Amygdala (tissue), 56 donors: Measurements from ENCODE around the gene SSX2.
"Not testable (repeated sequence)": the region's sequence is repeated elsewhere in the genome, so short reads cannot be mapped to it uniquely, and the experiment has no call there.

Experiments
- DNase-seq, 56 donors: peaks; one replicate each; lab custom pipeline; 2025; lab: John Stamatoyannopoulos, UW

Gene SSX2

GRCh38 chrX:52707078-52707477, at the start of gene SSX2:
Gene SSX2 (minus strand): TSS chrX:52707178. CDS start chrX:52705749, 1,429 bp downstream.
- DNase-seq: not testable (repeated sequence)

DNA sequence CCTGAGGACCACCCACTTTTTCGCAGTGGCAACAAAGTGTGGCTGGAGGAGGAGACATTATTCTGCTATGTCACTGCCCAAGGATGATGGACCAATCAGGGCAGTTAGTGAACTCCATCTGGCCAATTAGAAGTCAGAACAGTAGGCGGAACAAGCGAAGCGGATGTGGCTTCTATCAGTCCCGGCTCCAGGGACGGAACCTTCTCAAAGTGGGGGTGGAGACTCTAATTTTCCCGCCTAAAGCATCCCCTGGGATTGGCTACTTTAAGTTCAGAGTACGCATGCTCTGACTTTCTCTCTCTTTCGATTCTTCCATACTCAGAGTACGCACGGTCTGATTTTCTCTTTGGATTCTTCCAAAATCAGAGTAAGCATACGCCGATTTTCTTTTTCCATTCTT, 44.0 kb upstream of the SSX2 start, which contains the start of gene SSX2B:
TSS of gene SSX2B (plus strand) at position 301 of the 400 bp plus-strand sequence. CDS start 1,429 bp downstream, outside the sequence.
- DNase-seq: not testable (repeated sequence)

DNA sequence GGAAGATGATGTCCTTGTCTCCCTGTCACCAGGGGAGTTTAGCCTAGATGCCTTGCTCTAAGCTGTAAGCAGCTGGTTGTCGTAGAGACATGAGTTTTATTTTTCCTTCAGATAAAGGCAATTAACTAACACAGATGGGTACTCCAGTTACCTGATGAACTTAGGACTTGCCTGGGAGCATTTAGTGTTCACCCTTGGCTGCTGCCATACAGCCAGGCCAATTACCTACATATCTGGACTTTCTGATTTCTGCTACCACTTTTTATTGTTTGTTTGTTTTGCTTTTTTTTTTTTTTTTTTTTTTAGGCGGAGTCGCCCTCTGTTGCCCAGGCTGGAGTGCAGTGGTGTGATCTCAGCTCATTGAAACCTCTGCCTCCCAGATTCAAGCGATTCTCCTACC, 14.9 kb downstream of the SSX2 start:
- not testable (repeated sequence) for DNase-seq

DNA sequence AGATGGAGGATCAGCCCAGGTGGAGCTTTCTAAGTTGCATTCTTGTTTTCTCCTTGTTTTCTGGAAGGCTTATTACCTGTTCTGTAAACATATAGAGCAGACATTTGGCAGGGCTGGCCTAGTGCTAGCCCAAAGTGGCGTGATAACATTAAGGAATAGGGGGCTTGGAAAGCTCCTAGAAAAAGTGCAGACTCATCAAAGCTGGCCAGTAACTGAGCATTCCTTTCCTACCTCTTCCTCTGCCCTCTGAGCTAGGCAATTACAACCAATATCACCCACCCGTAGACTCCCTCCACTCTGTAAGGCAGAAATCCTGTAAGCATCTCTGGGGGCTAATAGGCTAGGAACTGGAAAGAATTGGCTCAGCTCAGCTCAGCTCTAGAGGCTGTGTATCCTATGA, 44.8 kb downstream of the SSX2 start:
- DNase-seq: not testable (repeated sequence)

DNA sequence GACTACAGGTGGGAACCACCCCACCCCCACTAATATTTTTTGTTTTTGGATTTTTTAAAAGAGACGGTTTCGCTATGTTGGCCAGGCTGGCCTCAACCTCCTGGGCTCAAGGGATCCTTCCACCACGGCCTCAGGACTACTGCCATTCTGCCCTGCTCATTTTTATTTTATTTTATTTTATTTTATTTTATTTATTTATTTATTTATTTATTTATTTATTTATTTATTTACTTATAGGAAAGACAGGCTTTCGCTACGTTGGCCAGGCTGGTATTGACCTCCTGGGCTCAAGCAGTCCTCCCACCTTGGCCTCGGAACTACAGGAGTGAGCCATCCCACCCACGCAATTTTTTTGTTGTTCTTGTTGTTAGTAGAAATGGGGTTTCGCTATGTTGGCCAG, 51.5 kb downstream of the SSX2 start:
- DNase-seq: not testable (repeated sequence)

DNA sequence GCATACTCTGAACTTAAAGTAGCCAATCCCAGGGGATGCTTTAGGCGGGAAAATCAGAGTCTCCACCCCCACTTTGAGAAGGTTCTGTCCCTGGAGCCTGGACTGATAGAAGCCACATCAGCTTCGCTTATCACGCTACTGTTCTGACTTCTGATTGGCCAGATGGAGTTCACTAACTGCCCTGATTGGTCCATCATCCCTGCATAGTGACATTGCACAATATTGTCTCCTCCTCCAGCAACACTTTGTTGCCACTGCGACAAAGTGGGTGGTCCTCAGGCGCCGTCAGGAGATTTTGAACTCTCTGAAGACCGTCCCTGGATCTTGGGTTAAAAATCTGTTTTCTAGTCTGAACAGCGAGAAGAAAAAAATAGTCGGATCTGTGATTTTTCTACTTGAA, 52.2 kb downstream of the SSX2 start, which contains the start of gene SSX7:
TSS of gene SSX7 (minus strand) at position 101 of the 400 bp plus-strand sequence. CDS start 1,428 bp downstream, outside the sequence.
- DNase-seq: not testable (repeated sequence)

- DNase-seq: not testable (repeated sequence)
These were observed 56.3 kb downstream of the SSX2 start for GRCh38 chrX:52650676-52651075.

- DNase-seq: not testable (repeated sequence)
These were observed 58.0 kb downstream of the SSX2 start for GRCh38 chrX:52648956-52649355.
